HTR-8/SVneo (cell line): ENCODE results near the gene NDUFB1.

Experiments used
- DNase-seq: peaks from one replicate; pipeline ENCODE4 v3.0.0; 2011; ENCODE audit warnings: low spot score, mixed read lengths; ENCODE audit not compliant: insufficient read length
- FAIRE-seq: peaks from 2 replicates; lab custom pipeline; 2011; peaks lifted over from hg19 to GRCh38; lab: Jason Lieb, UNC

NDUFB1 gene

GRCh38 chr14:92103363-92103989, 18.0 kb downstream of the NDUFB1 start:
- no peak for FAIRE-seq

GRCh38 chr14:92099802-92100201, 21.7 kb downstream of the NDUFB1 start:
- DNase-seq (no peak), FAIRE-seq (no peak)

More at GRCh38 chr14:92103363-92103989, 18.0 kb downstream of the NDUFB1 start:
- DNase-seq = no peak

GRCh38 chr14:92093320-92093719, 28.2 kb downstream of the NDUFB1 start:
- DNase-seq = no peak
- no peak for FAIRE-seq

DNA sequence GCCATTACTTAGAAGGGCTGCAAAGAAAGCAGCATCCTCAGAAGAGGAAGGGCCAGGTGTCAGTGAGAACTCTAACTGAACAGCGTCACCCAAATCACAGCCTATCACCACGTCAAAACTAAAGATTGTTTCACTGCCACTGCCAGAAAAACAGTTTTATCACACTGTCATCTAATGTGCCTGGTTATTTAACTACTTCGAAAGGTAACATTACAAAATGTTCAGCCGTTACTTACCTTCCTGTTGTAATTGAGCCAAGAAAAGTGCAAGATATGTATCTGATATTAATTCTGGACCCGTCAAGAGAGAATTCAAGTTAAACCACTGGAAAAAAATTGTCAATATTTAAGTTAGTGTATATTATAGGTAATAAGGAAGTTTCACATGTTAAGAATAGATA, 33.0 kb downstream of the NDUFB1 start:
- FAIRE-seq = no peak
- DNase-seq = no peak

DNA sequence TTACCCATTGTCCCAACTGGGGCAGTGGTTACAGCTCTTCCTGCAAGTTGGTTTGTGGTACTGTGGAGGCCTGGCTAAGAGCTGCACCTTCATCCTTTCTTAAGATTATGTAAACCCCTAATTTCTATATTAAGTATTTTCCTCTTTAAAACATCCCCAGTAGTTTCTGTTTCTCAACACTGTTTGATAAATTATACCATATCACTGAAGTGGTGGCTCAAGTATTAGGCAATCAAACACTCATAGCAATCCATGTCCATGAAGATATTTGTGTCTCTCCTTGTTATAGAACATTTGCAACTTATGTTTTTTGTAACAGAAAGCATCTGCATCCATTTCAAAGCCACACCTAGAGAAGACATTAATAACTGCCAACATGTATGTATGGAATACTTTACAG, 47.0 kb downstream of the NDUFB1 start:
- FAIRE-seq = no peak
- no peak for DNase-seq
